Cardiac fibroblast (primary cell): Measurements from ENCODE around the gene PHKG1.
A peak's percentile ranks its signal among the peaks of the same experiment; 100 is the strongest.
"Not testable (repeated sequence)": the region's sequence is repeated elsewhere in the genome, so short reads cannot be mapped to it uniquely, and the experiment has no call there.

Experiments used
- DNase-seq, 2 donors: peaks; one replicate each; pipeline versions ENCODE4 v3.0.0 to v3.0.0-alpha.2; 2010; ENCODE audit warnings: low read depth in 2 of 2
- H3K4me3 ChIP-seq, 2 donors: replicated peaks in 1 of 2; 1 replicate in 1 of 2; 2 replicates in 1 of 2; pipeline ENCODE4 v1.5.1; 2011; ENCODE audit warnings: low read depth in 2 of 2, low read length in 2 of 2, mild to moderate bottlenecking in 2 of 2, moderate library complexity in 1 of 2
- CTCF ChIP-seq: IDR thresholded peaks from one replicate; pipeline ENCODE4 v1.5.1; 2011; ENCODE audit warnings: low read depth, mild to moderate bottlenecking, low read length, inconsistent platforms

Gene PHKG1

GRCh38 chr7:56097700-56098099, 4.9 kb upstream of the PHKG1 start:
- no peak overlapping the region for H3K4me3 ChIP-seq
- no peak for TF ChIP-seq CTCF
- peak; percentile 84 to 91 for DNase-seq

- DNase-seq, H3K4me3 ChIP-seq: not testable (repeated sequence)
These were observed 364 bp downstream of the PHKG1 start for GRCh38 chr7:56092388-56092787.

- no peak overlapping the region for H3K4me3 ChIP-seq
- TF ChIP-seq CTCF, result no peak
These were observed 1.2 kb downstream of the PHKG1 start for GRCh38 chr7:56091591-56091990.

GRCh38 chr7:56087445-56087844, 5.3 kb downstream of the PHKG1 start:
- DNase-seq, result no peak
- no peak overlapping the region for H3K4me3 ChIP-seq
- TF ChIP-seq CTCF, result no peak

More at GRCh38 chr7:56091591-56091990, 1.2 kb downstream of the PHKG1 start:
- peak in 1 of 2 donors; percentile 75 for DNase-seq

- no peak for TF ChIP-seq CTCF
- no peak overlapping the region for H3K4me3 ChIP-seq
- DNase-seq, result no peak
These were observed 6.0 kb downstream of the PHKG1 start for GRCh38 chr7:56086761-56087160.

- TF ChIP-seq CTCF, result no peak
- no peak overlapping the region for H3K4me3 ChIP-seq
- DNase-seq, result no peak
These were observed 9.5 kb downstream of the PHKG1 start for GRCh38 chr7:56083150-56083785.

- no peak for TF ChIP-seq CTCF
- no peak for DNase-seq
- H3K4me3 ChIP-seq, result no peak overlapping the region
These were observed 11.0 kb downstream of the PHKG1 start for GRCh38 chr7:56081626-56082340.

- not testable (repeated sequence) for DNase-seq
These were observed 11.9 kb downstream of the PHKG1 start for GRCh38 chr7:56080726-56081435.

More at GRCh38 chr7:56080726-56081435, 11.9 kb downstream of the PHKG1 start:
- H3K4me3 ChIP-seq, result not testable (repeated sequence)
